ENCODE measurements around the gene VANGL1. TPM values are rescaled to one million over a fixed set of nuclear protein-coding genes. Genes with fewer than 3 reads are reported as not detected.

Gene VANGL1
- total RNA-seq, 2 donors from 2014 or later = 4.2 to 6.8 TPM

GRCh38 chr1:115717541-115717940 is 75.8 kb downstream of the VANGL1 start:
- Mint-ChIP-seq H3K4me1 (no peaks in the 10 kb centered on the region), H3K36me3 (ENCODE audit: low read depth) (no peaks in the 10 kb centered on the region), H3K9me3 (no peaks in the 10 kb centered on the region), H3K27ac (no peak overlapping the region), H3K4me3 (no peak overlapping the region), H3K27me3 (peaks cover 15% of the 10 kb centered on the region)
- ATAC-seq (replicated peaks) = no peak

GRCh38 chr1:115718011-115718754 is 76.4 kb downstream of the VANGL1 start:
- H3K4me1 Mint-ChIP-seq = no peaks in the 10 kb centered on the region
- H3K9me3 Mint-ChIP-seq = no peaks in the 10 kb centered on the region
- no peak for ATAC-seq (replicated peaks)
- H3K27me3 Mint-ChIP-seq = peaks cover 13% of the 10 kb centered on the region
- no peak overlapping the region for H3K4me3 Mint-ChIP-seq
- no peaks in the 10 kb centered on the region for H3K36me3 Mint-ChIP-seq (ENCODE audit: low read depth)
- no peak overlapping the region for H3K27ac Mint-ChIP-seq

- Mint-ChIP-seq H3K36me3 (ENCODE audit: low read depth) (no peaks in the 10 kb centered on the region), H3K9me3 (no peaks in the 10 kb centered on the region), H3K4me3 (no peak overlapping the region), H3K27me3 (peaks cover 13% of the 10 kb centered on the region), H3K4me1 (no peaks in the 10 kb centered on the region), H3K27ac (no peak overlapping the region)
- ATAC-seq (replicated peaks) = no peak
Observed at GRCh38 chr1:115719285-115719684, 77.5 kb downstream of the VANGL1 start.

- no peak for ATAC-seq (replicated peaks)
- Mint-ChIP-seq H3K27me3 (peaks cover 10% of the 10 kb centered on the region), H3K36me3 (ENCODE audit: low read depth) (no peaks in the 10 kb centered on the region), H3K27ac (no peak overlapping the region), H3K4me1 (no peaks in the 10 kb centered on the region), H3K4me3 (no peak overlapping the region), H3K9me3 (no peaks in the 10 kb centered on the region)
Observed at GRCh38 chr1:115722221-115722620, 80.5 kb downstream of the VANGL1 start.

- Mint-ChIP-seq H3K27ac (no peak overlapping the region), H3K9me3 (no peaks in the 10 kb centered on the region), H3K4me1 (no peaks in the 10 kb centered on the region), H3K27me3 (peaks cover 4% of the 10 kb centered on the region), H3K4me3 (no peak overlapping the region), H3K36me3 (ENCODE audit: low read depth) (no peaks in the 10 kb centered on the region)
- ATAC-seq (replicated peaks) = no peak
Observed at GRCh38 chr1:115723756-115724155, 82.0 kb downstream of the VANGL1 start.

- no peak overlapping the region for H3K4me3 Mint-ChIP-seq
- no peaks in the 10 kb centered on the region for H3K4me1 Mint-ChIP-seq
- H3K36me3 Mint-ChIP-seq (ENCODE audit: low read depth) = no peaks in the 10 kb centered on the region
- H3K27me3 Mint-ChIP-seq = peaks cover 4% of the 10 kb centered on the region
- H3K9me3 Mint-ChIP-seq = no peaks in the 10 kb centered on the region
- ATAC-seq (replicated peaks) = no peak
- no peak overlapping the region for H3K27ac Mint-ChIP-seq
Observed at GRCh38 chr1:115725600-115725999, 83.8 kb downstream of the VANGL1 start.

GRCh38 chr1:115726161-115726560 is 84.4 kb downstream of the VANGL1 start:
- Mint-ChIP-seq H3K27me3 (peaks cover 4% of the 10 kb centered on the region), H3K9me3 (no peaks in the 10 kb centered on the region), H3K36me3 (ENCODE audit: low read depth) (no peaks in the 10 kb centered on the region), H3K4me1 (no peaks in the 10 kb centered on the region), H3K27ac (no peak overlapping the region), H3K4me3 (no peak overlapping the region)
- ATAC-seq (replicated peaks) = no peak

GRCh38 chr1:115726570-115726969 is 84.8 kb downstream of the VANGL1 start:
- Mint-ChIP-seq H3K27me3 (peaks cover 4% of the 10 kb centered on the region), H3K9me3 (no peaks in the 10 kb centered on the region), H3K4me1 (no peaks in the 10 kb centered on the region), H3K36me3 (ENCODE audit: low read depth) (no peaks in the 10 kb centered on the region), H3K4me3 (no peak overlapping the region), H3K27ac (no peak overlapping the region)
- ATAC-seq (replicated peaks) = no peak

GRCh38 chr1:115727706-115728249 is 86.0 kb downstream of the VANGL1 start:
- H3K4me1 Mint-ChIP-seq = no peaks in the 10 kb centered on the region
- no peak for ATAC-seq (replicated peaks)
- no peak overlapping the region for H3K4me3 Mint-ChIP-seq
- H3K36me3 Mint-ChIP-seq (ENCODE audit: low read depth) = no peaks in the 10 kb centered on the region
- no peak overlapping the region for H3K27ac Mint-ChIP-seq
- no peaks in the 10 kb centered on the region for H3K9me3 Mint-ChIP-seq
- no peaks in the 10 kb centered on the region for H3K27me3 Mint-ChIP-seq

GRCh38 chr1:115728341-115728740 is 86.6 kb downstream of the VANGL1 start:
- Mint-ChIP-seq H3K27me3 (no peaks in the 10 kb centered on the region), H3K36me3 (ENCODE audit: low read depth) (no peaks in the 10 kb centered on the region), H3K4me1 (no peaks in the 10 kb centered on the region), H3K27ac (no peak overlapping the region), H3K4me3 (no peak overlapping the region), H3K9me3 (no peaks in the 10 kb centered on the region)
- no peak for ATAC-seq (replicated peaks)

GRCh38 chr1:115729756-115730155 is 88.0 kb downstream of the VANGL1 start:
- H3K27ac Mint-ChIP-seq = no peak overlapping the region
- no peaks in the 10 kb centered on the region for H3K9me3 Mint-ChIP-seq
- H3K4me3 Mint-ChIP-seq = no peak overlapping the region
- no peaks in the 10 kb centered on the region for H3K4me1 Mint-ChIP-seq
- ATAC-seq (replicated peaks) = no peak
- peaks cover 3% of the 10 kb centered on the region for H3K27me3 Mint-ChIP-seq
- H3K36me3 Mint-ChIP-seq (ENCODE audit: low read depth) = no peaks in the 10 kb centered on the region

- Mint-ChIP-seq H3K27ac (no peak overlapping the region), H3K27me3 (peaks cover 7% of the 10 kb centered on the region), H3K4me3 (no peak overlapping the region), H3K4me1 (no peaks in the 10 kb centered on the region), H3K9me3 (no peaks in the 10 kb centered on the region), H3K36me3 (ENCODE audit: low read depth) (no peaks in the 10 kb centered on the region)
- ATAC-seq (replicated peaks) = no peak
Observed at GRCh38 chr1:115732316-115732715, 90.5 kb downstream of the VANGL1 start.

- H3K4me1 Mint-ChIP-seq = no peaks in the 10 kb centered on the region
- H3K27me3 Mint-ChIP-seq = peaks cover 22% of the 10 kb centered on the region
- H3K27ac Mint-ChIP-seq = no peak overlapping the region
- H3K9me3 Mint-ChIP-seq = no peaks in the 10 kb centered on the region
- no peak for ATAC-seq (replicated peaks)
- H3K4me3 Mint-ChIP-seq = no peak overlapping the region
- no peaks in the 10 kb centered on the region for H3K36me3 Mint-ChIP-seq (ENCODE audit: low read depth)
Observed at GRCh38 chr1:115740811-115741210, 99.0 kb downstream of the VANGL1 start.

GRCh38 chr1:115744646-115745275 is 103.0 kb downstream of the VANGL1 start:
- no peaks in the 10 kb centered on the region for H3K36me3 Mint-ChIP-seq (ENCODE audit: low read depth)
- H3K27ac Mint-ChIP-seq = no peak overlapping the region
- no peak overlapping the region for H3K4me3 Mint-ChIP-seq
- no peaks in the 10 kb centered on the region for H3K9me3 Mint-ChIP-seq
- H3K27me3 Mint-ChIP-seq = peaks cover 34% of the 10 kb centered on the region
- no peak for ATAC-seq (replicated peaks)
- H3K4me1 Mint-ChIP-seq = no peaks in the 10 kb centered on the region

- H3K36me3 Mint-ChIP-seq (ENCODE audit: low read depth) = no peaks in the 10 kb centered on the region
- H3K27ac Mint-ChIP-seq = no peak overlapping the region
- H3K4me3 Mint-ChIP-seq = no peak overlapping the region
- ATAC-seq (replicated peaks) = no peak
- no peaks in the 10 kb centered on the region for H3K9me3 Mint-ChIP-seq
- H3K4me1 Mint-ChIP-seq = no peaks in the 10 kb centered on the region
- H3K27me3 Mint-ChIP-seq = peaks cover 34% of the 10 kb centered on the region
Observed at GRCh38 chr1:115746021-115746690, 104.4 kb downstream of the VANGL1 start.

All from activated T-helper 17 cell treated with anti-CD3 and anti-CD28 coated beads, Interleukin-2, amount 50 U/mL, for 72 hours (primary cell).